HG03196 (cell line): ENCODE data around the gene OR1L6.

Source experiments
- ATAC-seq: cut with Tn5 transposase; IDR thresholded peaks from one replicate; pipeline ENCODE4 v1.9.1; 2021; ENCODE audit not compliant: unreplicated experiment

OR1L6 gene

GRCh38 chr9:122742003-122742402 is at the start of gene OR1L6:
OR1L6 (plus strand) TSS chr9:122742303; CDS start chr9:122749848, 7,545 bp downstream.
- ATAC-seq, result no peak

- ATAC-seq, result no peak
Observed at GRCh38 chr9:122695696-122696095, 46.4 kb upstream of the OR1L6 start.

GRCh38 chr9:122718038-122718437 is 24.1 kb upstream of the OR1L6 start:
- ATAC-seq, result no peak

GRCh38 chr9:122719218-122719617 is 22.9 kb upstream of the OR1L6 start:
- ATAC-seq, result no peak

- ATAC-seq, result no peak
Observed at GRCh38 chr9:122723690-122724089, 18.4 kb upstream of the OR1L6 start, which contains the start of gene OR1L4. OR1L4 (plus strand) TSS chr9:122723990; CDS start chr9:122723990, 0 bp downstream.

- ATAC-seq, result no peak
Observed at GRCh38 chr9:122754825-122755224, 12.7 kb downstream of the OR1L6 start.

GRCh38 chr9:122767817-122768216 is 25.7 kb downstream of the OR1L6 start:
- no peak for ATAC-seq

- ATAC-seq, result no peak
Observed at GRCh38 chr9:122777052-122777451, 34.9 kb downstream of the OR1L6 start.

GRCh38 chr9:122777935-122778627 is 36.0 kb downstream of the OR1L6 start:
- no peak for ATAC-seq

GRCh38 chr9:122779181-122779580 is 37.1 kb downstream of the OR1L6 start:
- no peak for ATAC-seq

- no peak for ATAC-seq
Observed at GRCh38 chr9:122780026-122780425, 37.9 kb downstream of the OR1L6 start.

- ATAC-seq, result no peak
Observed at GRCh38 chr9:122781671-122782070, 39.6 kb downstream of the OR1L6 start.

GRCh38 chr9:122785269-122785668 is 43.2 kb downstream of the OR1L6 start:
- no peak for ATAC-seq

- no peak for ATAC-seq
Observed at GRCh38 chr9:122786338-122786737, 44.2 kb downstream of the OR1L6 start.

GRCh38 chr9:122788831-122789230 is 46.7 kb downstream of the OR1L6 start, which contains the start of gene OR5C1:
OR5C1 (plus strand) TSS chr9:122788933; CDS start chr9:122788933, 0 bp downstream.
- no peak for ATAC-seq

GRCh38 chr9:122789256-122790046 is 47.3 kb downstream of the OR1L6 start:
- ATAC-seq, result no peak

GRCh38 chr9:122791872-122792669 is 50.0 kb downstream of the OR1L6 start:
- ATAC-seq, result no peak

- no peak for ATAC-seq
Observed at GRCh38 chr9:122797316-122798063, 55.4 kb downstream of the OR1L6 start.
